ENCODE data around the gene TBC1D22A. TPM values are rescaled to one million over a fixed set of nuclear protein-coding genes. Genes with fewer than 3 reads are reported as not detected.

TBC1D22A gene
- polyA plus RNA-seq, 1 of the 3 experiments (the other 2 are of a cell fraction): 16.5 TPM

DNA sequence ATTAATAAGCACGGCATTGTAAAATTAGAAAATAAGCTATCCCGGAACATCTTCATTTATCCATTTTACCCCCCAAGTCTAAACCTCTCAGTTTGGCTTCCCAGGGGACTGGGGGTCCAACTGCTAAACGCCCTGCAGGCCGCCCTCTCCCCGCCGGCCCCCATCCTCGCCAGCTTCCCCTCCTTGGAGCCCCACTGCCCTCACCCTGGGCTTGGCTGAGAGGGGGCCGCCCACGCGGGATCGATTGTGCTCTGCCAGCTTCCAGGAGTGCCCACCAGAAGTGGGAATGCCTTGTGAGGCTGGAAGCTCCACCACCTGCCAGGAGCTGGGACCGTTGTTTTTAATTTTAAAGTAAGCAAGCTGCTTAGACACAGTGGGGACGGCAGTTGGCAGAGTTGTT lies 353.5 kb downstream of the TBC1D22A start:
- TF ChIP-seq, protein P1, sequence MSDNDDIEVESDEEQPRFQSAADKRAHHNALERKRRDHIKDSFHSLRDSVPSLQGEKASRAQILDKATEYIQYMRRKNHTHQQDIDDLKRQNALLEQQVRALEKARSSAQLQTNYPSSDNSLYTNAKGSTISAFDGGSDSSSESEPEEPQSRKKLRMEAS (IDR thresholded peaks at IDR 0.05; ENCODE audit: low read depth): no peak
- TF ChIP-seq EZH2phosphoT487 (IDR thresholded peaks at IDR 0.05; ENCODE audit: borderline replicate concordance, low read depth): no peak
- no peak for TF ChIP-seq RXRA (IDR thresholded peaks at IDR 0.05; ENCODE audit: borderline replicate concordance, low read depth)
- CTCF ChIA-PET: interaction anchor here (0.7 kb wide), 1 partner anchor 317 kb away, joined by 3 read pairs; no protein-coding TSS in a partner anchor
- POLR2A ChIA-PET: no interaction called here
- Histone ChIP-seq H3K9me2 (no peaks in the 10 kb centered on the region), H3K27ac (ENCODE audit: low read depth in 2 of 2, low read length in 1 of 2) (no peak overlapping the region), H3K4me1 (ENCODE audit: control insufficient read depth in 1 of 2, insufficient read depth in 2 of 2, low read depth in 1 of 2, low read length in 1 of 2) (no peaks in the 10 kb centered on the region; a peak in 1 of 4 replicates), H4K20me1 (ENCODE audit: insufficient read depth) (no peaks in the 10 kb centered on the region), H3K4me2 (no peak overlapping the region), H3K27me3 (ENCODE audit: insufficient read depth) (no peaks in the 10 kb centered on the region), H3K4me3 (ENCODE audit: low read depth in 2 of 2, low read length in 1 of 2) (no peak overlapping the region), H3K36me3 (replicated peaks in 1 of 2; ENCODE audit: control insufficient read depth in 1 of 2, insufficient read depth in 2 of 2, low read length in 1 of 2) (peaks cover 0 to 12% of the 10 kb centered on the region in 2 experiments), H3F3A (replicated peaks; ENCODE audit: insufficient read depth) (no peaks in the 10 kb centered on the region), H3K79me2 (ENCODE audit: insufficient read depth) (no peaks in the 10 kb centered on the region), H3K9me3 (no peaks in the 10 kb centered on the region), H3K9ac (no peak overlapping the region), H2AFZ (ENCODE audit: low read depth) (no peak overlapping the region)
- WGBS (ENCODE audit: low lambda C conversion rate): 97% methylated on average over 13 of the region's 13 CpGs
- DNase-seq: no peak

DNA sequence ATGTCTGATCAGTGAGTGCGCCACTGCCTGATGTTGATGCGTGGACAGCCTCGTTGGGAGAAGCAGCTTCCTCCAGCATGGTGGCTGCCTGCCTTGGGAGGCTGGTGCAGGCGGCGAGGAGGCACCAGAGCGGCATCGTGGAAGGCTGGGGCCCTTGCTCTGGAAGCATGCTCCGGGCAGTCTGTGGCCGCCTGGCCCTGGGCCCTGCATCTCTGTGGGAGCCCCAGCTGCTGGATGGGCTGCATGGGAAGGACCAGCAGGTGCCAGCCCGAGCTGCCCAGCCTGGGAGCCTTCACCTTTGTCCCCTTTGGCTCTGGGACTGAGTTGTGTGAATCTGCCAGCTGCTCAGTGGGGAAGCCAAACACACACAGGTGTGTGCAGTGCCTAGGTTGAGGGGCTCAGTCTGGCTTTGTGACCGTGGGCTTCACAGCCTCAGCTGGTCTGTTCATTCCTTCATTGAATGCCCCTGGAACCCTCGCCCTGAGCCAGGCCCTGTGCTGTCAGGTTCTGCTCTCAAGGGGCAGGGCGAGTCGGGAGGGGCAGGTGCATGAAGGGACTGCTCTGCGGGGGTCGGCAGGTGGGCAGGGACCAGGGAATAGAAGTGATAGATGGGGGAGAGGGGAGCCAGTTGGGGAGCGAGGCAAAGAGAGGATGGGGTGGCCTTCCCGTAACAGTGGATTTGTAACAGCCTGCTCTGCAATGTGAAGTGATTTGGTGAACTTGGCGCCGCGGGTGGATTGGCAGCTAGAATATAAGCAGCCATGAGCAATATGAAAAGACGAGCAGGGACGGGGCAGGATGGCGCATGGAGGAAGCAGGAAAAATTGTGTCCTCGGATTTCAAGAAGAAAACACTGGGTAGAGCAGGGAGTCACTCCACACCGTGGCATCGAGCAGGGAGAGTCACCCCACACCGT lies 354.2 kb downstream of the TBC1D22A start:
- POLR2A ChIA-PET: no interaction called here
- no peak overlapping the region for H3K4me3 ChIP-seq (ENCODE audit: low read depth in 2 of 2, low read length in 1 of 2)
- no peak overlapping the region for H3K27ac ChIP-seq (ENCODE audit: low read depth in 2 of 2, low read length in 1 of 2)
- no peaks in the 10 kb centered on the region for H3K79me2 ChIP-seq (ENCODE audit: insufficient read depth)
- no peaks in the 10 kb centered on the region for H3K27me3 ChIP-seq (ENCODE audit: insufficient read depth)
- 95% methylated on average over 23 of the region's 28 CpGs for WGBS (ENCODE audit: low lambda C conversion rate)
- no peaks in the 10 kb centered on the region for H3F3A ChIP-seq (replicated peaks; ENCODE audit: insufficient read depth)
- no peak for DNase-seq
- no peak overlapping the region for H3K4me2 ChIP-seq
- no peak overlapping the region for H3K9ac ChIP-seq
- CTCF ChIA-PET: interaction anchor here (0.7 kb wide), 1 partner anchor 318 kb away, joined by 3 read pairs; no protein-coding TSS in a partner anchor
- H3K9me3 ChIP-seq: no peaks in the 10 kb centered on the region
- peaks cover 0 to 1% of the 10 kb centered on the region in 2 experiments; a peak in 1 of 4 replicates for H3K4me1 ChIP-seq (ENCODE audit: control insufficient read depth in 1 of 2, insufficient read depth in 2 of 2, low read depth in 1 of 2, low read length in 1 of 2)
- H3K9me2 ChIP-seq: no peaks in the 10 kb centered on the region
- H4K20me1 ChIP-seq (ENCODE audit: insufficient read depth): no peaks in the 10 kb centered on the region
- H2AFZ ChIP-seq (ENCODE audit: low read depth): no peak overlapping the region
- peaks cover 0 to 12% of the 10 kb centered on the region in 2 experiments for H3K36me3 ChIP-seq (replicated peaks in 1 of 2; ENCODE audit: control insufficient read depth in 1 of 2, insufficient read depth in 2 of 2, low read length in 1 of 2)
- TF ChIP-seq EP300 (IDR thresholded peaks at IDR 0.05; ENCODE audit: borderline replicate concordance in 1 of 2, low read depth in 1 of 2, low read length in 1 of 2) (no peak), MXI1 (IDR thresholded peaks at IDR 0.05; ENCODE audit: low read depth, low read length) (no peak), JUND (IDR thresholded peaks at IDR 0.05) (no peak), POLR2AphosphoS5 (IDR thresholded peaks at IDR 0.05; ENCODE audit: low read depth, low read length) (no peak), RXRA (IDR thresholded peaks at IDR 0.05; ENCODE audit: borderline replicate concordance, low read depth) (no peak), NRF1 (IDR thresholded peaks at IDR 0.05; ENCODE audit: low read depth, low read length) (no peak), RAD21 (IDR thresholded peaks at IDR 0.05; ENCODE audit: low read length) (no peak), RFX5 (IDR thresholded peaks at IDR 0.05; ENCODE audit: low read length) (no peak), NFIC (IDR thresholded peaks at IDR 0.05; ENCODE audit: borderline replicate concordance) (no peak), FOXJ3 (CRISPR knock-in tag; IDR thresholded peaks at IDR 0.05) (no peak), MEF2A (IDR thresholded peaks at IDR 0.05; ENCODE audit: borderline replicate concordance, low read depth) (no peak), TAF1 (IDR thresholded peaks at IDR 0.05; ENCODE audit: borderline replicate concordance, low read depth, low read length) (no peak), TEAD4 (IDR thresholded peaks at IDR 0.05; ENCODE audit: borderline replicate concordance, insufficient read depth) (no peak), FOXM1 (IDR thresholded peaks at IDR 0.05; ENCODE audit: low read depth) (no peak), FOSL2 (IDR thresholded peaks at IDR 0.05; ENCODE audit: borderline replicate concordance, low read depth) (no peak)
- TF ChIP-seq, protein P2, sequence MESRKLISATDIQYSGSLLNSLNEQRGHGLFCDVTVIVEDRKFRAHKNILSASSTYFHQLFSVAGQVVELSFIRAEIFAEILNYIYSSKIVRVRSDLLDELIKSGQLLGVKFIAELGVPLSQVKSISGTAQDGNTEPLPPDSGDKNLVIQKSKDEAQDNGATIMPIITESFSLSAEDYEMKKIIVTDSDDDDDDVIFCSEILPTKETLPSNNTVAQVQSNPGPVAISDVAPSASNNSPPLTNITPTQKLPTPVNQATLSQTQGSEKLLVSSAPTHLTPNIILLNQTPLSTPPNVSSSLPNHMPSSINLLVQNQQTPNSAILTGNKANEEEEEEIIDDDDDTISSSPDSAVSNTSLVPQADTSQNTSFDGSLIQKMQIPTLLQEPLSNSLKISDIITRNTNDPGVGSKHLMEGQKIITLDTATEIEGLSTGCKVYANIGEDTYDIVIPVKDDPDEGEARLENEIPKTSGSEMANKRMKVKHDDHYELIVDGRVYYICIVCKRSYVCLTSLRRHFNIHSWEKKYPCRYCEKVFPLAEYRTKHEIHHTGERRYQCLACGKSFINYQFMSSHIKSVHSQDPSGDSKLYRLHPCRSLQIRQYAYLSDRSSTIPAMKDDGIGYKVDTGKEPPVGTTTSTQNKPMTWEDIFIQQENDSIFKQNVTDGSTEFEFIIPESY (IDR thresholded peaks at IDR 0.05; ENCODE audit: borderline replicate concordance, low read depth): no peak
- TF ChIP-seq, protein P3, sequence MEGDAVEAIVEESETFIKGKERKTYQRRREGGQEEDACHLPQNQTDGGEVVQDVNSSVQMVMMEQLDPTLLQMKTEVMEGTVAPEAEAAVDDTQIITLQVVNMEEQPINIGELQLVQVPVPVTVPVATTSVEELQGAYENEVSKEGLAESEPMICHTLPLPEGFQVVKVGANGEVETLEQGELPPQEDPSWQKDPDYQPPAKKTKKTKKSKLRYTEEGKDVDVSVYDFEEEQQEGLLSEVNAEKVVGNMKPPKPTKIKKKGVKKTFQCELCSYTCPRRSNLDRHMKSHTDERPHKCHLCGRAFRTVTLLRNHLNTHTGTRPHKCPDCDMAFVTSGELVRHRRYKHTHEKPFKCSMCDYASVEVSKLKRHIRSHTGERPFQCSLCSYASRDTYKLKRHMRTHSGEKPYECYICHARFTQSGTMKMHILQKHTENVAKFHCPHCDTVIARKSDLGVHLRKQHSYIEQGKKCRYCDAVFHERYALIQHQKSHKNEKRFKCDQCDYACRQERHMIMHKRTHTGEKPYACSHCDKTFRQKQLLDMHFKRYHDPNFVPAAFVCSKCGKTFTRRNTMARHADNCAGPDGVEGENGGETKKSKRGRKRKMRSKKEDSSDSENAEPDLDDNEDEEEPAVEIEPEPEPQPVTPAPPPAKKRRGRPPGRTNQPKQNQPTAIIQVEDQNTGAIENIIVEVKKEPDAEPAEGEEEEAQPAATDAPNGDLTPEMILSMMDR (IDR thresholded peaks at IDR 0.05): no peak
- TF ChIP-seq, protein P4, sequence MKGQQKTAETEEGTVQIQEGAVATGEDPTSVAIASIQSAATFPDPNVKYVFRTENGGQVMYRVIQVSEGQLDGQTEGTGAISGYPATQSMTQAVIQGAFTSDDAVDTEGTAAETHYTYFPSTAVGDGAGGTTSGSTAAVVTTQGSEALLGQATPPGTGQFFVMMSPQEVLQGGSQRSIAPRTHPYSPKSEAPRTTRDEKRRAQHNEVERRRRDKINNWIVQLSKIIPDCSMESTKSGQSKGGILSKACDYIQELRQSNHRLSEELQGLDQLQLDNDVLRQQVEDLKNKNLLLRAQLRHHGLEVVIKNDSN (IDR thresholded peaks at IDR 0.05; ENCODE audit: borderline replicate concordance, low read depth): no peak
- TF ChIP-seq, protein P5, sequence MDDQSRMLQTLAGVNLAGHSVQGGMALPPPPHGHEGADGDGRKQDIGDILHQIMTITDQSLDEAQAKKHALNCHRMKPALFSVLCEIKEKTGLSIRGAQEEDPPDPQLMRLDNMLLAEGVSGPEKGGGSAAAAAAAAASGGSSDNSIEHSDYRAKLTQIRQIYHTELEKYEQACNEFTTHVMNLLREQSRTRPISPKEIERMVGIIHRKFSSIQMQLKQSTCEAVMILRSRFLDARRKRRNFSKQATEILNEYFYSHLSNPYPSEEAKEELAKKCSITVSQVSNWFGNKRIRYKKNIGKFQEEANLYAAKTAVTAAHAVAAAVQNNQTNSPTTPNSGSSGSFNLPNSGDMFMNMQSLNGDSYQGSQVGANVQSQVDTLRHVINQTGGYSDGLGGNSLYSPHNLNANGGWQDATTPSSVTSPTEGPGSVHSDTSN (IDR thresholded peaks at IDR 0.05): no peak
